Kidney tubule cell (primary cell): ENCODE data around the gene METRNL.
"Not testable (repeated sequence)": the region's sequence is repeated elsewhere in the genome, so short reads cannot be mapped to it uniquely, and the experiment has no call there.

Experiments used
- DNase-seq: peaks from one replicate; pipeline ENCODE4 v3.0.0-alpha.2; 2018; ENCODE audit warnings: low spot score

METRNL gene

DNA sequence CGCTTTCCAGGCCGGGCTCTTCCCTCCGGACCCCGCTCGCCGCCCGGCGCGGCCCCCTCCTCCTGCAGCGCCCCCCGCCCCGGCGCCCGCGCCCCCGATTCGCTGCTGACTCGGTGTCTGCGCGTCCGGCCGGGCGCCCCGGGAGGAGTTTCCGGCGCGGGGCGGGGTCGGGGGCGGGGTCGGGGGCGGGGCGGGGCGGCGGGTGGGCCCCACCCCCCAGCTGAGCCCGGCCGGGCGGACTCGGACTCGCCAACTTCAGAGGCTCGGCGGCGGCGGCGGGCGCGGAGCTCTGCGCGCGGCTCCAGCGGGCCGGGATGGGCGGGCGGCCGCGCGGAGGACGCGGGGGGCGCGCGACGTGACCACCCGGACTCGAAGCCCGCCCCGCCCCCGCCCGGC, at the start of gene METRNL:
TSS of gene METRNL (plus strand) at position 258 of the 396 bp plus-strand sequence. CDS start 207 bp downstream, outside the sequence.
- peak; percentile 63 for DNase-seq

DNA sequence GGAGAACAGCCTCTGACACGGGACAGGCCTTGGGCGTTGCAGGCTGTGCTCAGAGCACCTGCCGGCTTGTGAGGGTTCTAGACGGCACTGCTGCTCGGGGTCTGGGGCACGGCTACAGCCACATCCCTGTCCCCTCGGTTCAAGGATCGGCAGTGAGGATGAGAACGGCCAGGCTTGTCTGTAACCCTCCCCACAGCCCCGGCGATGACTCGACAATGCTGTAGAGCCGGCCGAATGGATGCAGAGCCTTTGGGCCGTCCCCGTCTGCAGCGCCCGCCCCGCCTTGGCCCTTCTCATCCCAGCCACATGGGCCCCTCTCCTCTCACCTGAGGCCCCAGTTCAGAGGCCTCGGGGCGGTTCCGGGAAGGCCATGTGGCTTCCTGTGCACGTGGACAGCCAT, 49.0 kb upstream of the METRNL start:
- no peak for DNase-seq

GRCh38 chr17:83031321-83031945, 48.0 kb upstream of the METRNL start:
- DNase-seq = no peak

DNA sequence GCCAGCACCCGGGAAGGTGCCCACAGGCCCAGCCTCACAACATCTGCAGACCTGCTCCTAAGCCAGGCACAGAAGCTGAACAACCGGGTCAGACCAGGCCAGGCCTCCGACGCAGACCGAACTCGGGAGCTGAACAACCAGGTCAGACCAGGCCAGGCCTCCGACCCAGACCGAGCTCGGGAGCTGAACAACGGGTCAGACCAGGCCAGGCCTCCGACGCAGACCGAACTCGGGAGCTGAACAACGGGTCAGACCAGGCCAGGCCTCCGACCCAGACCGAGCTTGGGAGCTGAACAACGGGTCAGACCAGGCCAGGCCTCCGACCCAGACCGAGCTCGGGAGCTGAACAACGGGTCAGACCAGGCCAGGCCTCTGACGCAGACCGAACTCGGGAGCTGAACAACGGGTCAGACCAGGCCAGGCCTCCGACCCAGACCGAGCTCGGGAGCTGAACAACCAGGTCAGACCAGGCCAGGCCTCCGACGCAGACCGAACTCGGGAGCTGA, 47.4 kb upstream of the METRNL start:
- not testable (repeated sequence) for DNase-seq

DNA sequence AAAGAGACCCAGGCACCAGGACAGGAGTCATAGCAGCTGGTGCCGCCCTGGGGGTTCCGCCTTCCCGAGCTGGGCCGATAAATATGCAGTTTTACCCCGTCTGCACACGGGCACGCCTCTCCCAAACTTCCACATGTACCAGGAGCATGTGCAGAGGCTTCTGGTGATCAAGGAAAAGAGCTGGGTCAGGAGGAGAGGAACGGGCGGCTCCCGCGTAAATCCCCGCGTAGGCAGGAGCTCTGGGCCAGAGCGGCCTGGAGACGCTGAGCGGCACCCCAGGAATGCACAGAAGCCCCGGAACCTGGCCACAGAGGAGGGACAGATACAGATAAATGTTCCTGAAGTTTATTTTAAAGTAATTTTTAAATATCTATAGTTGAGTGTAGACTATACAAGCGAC, 46.6 kb upstream of the METRNL start:
- DNase-seq = no peak

DNA sequence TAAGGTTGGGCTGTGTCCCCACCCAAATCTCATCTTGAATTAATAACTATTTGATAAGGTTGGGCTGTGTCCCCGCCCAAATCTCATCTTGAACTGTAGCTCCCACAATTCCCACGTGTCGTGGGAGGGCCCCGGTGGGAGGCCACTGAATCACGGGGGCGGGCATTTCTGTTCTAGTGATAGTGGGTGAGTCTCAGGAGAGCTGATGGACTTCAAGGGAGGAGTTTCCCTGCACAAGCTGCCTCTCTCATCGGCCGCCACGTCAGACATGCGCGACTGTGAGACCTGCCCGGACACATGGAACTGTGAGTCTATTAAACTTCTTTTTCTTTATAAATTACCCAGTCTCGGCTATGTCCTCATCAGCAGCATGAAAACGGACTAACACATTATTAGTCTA, 44.9 kb upstream of the METRNL start:
- DNase-seq = no peak

- no peak for DNase-seq
These were observed 43.7 kb upstream of the METRNL start for GRCh38 chr17:83035722-83036121.

DNA sequence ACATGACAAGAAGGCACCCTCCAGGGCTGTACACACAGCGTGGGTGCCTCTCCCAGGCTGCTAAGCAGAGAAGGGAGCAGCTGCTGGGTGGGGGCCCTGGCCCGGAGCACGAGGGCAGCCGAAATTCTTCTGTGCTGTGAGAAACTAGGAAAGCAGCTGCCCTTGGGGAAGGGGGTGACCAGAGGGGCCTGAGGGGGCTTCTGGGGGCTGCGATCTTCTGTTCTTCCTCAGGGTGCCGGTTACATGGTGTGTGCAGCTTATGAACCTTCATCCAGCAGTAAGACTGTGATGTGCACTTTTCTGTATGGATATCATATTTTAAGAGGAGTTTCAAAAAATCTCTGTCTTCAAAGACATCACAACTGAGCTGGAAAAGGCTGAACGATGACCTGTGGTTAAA, 43.2 kb upstream of the METRNL start:
- no peak for DNase-seq

- DNase-seq = no peak
These were observed 42.7 kb upstream of the METRNL start for GRCh38 chr17:83036666-83037065.

DNA sequence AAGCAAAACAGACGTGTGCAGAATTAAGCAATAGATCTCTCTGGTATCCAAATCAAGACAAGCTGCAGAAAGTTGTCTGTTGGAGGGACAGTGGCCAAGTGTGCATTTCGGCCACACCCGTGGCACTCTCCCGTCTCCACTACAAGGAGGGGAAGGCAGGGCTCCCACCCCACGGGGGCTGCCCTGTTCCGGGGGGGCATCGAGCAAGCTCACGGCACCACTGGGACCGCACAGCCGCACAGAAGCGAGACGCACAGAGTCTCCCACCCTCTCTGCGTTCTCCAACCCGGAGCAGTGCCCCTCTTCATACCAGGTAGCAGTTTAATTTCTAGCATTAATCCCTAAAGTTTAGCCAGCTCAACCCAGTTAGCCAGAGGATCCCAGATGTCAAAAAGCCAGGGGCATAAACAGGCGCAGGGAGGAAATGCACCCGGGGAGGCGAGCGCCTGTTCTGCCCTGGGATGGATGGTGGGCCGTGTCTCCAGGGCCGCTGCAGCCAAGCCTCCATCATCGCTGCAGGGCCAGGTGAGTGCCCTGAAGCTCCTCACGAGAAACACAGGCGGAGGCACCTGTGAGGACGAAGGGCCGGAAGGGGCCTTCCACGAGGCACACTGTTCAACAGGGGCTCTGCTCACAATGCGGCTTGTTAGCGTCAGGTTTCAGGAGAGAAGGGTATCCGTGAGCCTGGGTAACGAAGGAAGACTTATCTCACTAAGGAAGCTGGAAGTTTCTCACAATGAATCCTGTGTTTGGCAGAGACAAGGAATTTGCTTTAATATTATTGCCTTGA, 42.1 kb upstream of the METRNL start:
- no peak for DNase-seq

- no peak for DNase-seq
These were observed 41.6 kb upstream of the METRNL start for GRCh38 chr17:83037874-83038165.

- not testable (repeated sequence) for DNase-seq
These were observed 40.4 kb upstream of the METRNL start for GRCh38 chr17:83038983-83039382.

- no peak for DNase-seq
These were observed 38.1 kb upstream of the METRNL start for GRCh38 chr17:83041305-83041704.

DNA sequence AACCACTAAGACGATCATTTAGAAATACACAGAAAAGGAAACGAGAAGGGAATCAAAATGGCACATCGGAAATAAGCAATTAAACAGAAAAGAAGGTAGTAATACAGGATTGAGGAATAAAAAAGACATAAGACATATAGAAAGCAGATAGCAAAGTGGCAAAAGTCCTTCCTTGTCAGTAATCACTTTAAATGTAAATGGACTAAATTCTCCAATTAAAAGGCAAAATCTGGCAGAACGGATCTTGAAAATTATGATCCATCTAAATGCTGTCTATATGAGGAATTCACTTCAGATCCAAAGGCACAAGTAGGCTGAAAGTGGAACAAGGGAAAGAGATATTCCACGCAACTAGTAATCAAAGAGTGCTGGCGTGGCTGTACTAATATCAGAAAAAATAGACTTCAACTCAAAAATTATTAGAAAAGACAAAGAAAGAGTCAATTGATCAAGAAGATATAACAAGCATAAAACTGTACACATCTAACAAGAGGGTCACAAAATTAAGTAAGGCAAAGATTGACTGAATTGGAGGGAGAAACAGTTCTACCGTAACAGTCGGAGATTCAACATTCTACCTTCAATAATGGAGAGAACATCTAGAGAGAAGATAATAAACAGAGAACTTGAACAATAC, 36.8 kb upstream of the METRNL start:
- DNase-seq = no peak

DNA sequence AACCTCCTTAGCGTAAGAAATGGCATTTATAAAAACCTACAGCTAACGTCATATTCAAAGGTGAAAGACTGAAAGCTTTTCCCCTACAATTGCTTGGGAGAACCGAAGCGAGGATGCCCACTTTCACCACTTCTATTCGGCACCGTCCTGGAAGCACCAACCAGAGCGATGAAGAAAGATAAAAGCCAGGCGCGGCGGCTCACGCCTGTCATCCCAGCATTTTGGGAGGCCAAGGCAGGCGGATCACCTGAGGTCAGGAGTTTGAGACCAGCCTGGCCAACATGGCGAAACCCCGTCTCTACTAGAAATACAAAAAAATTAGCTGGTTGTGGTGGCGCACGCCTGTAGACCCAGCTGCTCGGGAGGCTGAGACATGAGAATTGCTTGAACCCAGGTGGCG, 34.9 kb upstream of the METRNL start:
- not testable (repeated sequence) for DNase-seq

- DNase-seq = no peak
These were observed 32.8 kb upstream of the METRNL start for GRCh38 chr17:83046448-83047181.

DNA sequence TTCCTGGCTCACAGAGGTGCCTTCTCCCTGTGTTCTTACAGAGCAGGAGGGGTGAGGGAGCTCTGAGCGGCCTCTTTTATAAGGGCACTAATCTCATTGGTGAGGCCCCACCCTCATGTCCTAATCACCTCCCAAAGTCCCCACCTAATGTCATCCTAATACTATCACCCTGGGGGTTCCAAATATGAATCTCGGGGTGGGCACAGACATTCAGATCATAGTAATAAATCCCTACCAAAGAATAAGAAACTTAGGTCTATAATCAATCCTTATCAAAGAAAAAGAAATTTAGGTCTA, 32.3 kb upstream of the METRNL start:
- no peak for DNase-seq

GRCh38 chr17:83047818-83048475, 31.5 kb upstream of the METRNL start:
- DNase-seq = not testable (repeated sequence)

GRCh38 chr17:83050651-83051395, 28.6 kb upstream of the METRNL start:
- peak; percentile 8 for DNase-seq

DNA sequence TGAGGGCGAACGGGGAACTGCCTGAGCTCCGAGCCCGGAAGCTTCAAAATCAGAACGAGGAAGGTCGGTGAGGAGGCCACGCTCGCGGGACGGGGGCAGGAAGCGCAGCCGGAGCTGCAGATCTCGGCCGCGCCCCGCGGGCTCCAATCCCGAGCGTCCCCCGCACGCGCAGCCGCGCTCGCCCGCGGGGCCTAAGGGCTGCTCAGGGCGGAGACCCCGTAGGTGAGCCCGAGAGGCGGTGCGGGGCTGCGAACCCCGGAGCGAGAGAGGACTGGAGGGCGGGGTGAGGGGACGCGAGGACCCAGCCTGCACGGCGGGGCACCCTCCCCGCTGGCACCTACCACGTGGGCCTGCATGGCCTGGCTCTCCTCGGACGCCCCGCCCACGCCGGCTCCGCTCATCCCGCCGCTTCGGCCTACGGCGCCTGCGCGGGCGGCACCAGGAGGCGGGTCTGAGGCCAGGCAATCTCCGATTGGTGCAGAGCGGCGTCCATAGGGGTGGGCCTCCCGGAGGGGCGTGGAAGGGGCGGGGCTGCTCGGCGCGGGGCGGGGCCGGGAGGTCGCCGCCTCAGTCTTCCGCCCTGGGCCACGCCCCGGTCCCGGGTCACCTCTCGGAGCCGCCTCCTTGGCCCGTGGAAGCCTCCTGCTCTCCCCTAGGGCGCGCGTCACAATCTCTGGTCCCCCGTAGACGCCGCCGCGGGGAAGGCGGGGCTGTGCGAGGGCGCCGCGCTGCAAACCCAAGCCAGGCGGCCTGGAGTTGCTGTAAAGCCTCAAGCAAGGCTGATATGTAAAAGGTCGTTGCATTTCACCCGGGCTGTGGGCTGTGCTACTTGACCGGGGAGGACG, 27.8 kb upstream of the METRNL start:
- peak; percentile 98 for DNase-seq

DNA sequence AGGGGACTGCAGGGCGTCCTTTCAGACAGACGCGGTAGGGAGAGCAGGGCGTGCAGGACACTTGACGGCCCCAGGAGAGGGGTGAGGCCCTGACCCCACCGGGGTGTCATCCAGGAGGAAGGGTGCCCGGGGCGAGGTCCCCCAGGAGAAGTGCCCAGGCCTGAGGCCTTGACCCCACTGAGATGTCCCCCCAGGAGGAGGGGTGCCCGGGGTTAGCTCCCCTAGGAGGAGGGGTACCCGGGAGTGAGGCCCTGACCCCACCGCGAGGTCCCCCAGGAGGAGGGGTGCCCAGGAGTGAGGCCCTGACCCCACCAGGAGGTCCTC, 27.2 kb upstream of the METRNL start:
- no peak for DNase-seq
